H1 (cell line): ENCODE data around the gene TRAP1. TPM values are rescaled to one million over a fixed set of nuclear protein-coding genes. Genes with fewer than 3 reads are reported as not detected.

Experiments
- CTCF ChIA-PET: fragments of 300-600 bp; sonication (Branson Sonifier 250); formaldehyde crosslinking; loops from one replicate; lab custom pipeline; 2021; ENCODE audit not compliant: partially characterized antibody; lab: Charles Lee
- POLR2A ChIA-PET: fragments of 300-600 bp; sonication (Branson Sonifier 250); formaldehyde crosslinking; loops from one replicate; lab custom pipeline; 2021; ENCODE audit warnings: inconsistent platforms; ENCODE audit not compliant: partially characterized antibody; lab: Charles Lee
- DNase-seq, 2 experiments: peaks; one replicate each; pipeline versions ENCODE4 v3.0.0 to v3.0.0-alpha.2; 2010 to 2022; ENCODE audit warnings: low spot score in 2 of 2, low read depth in 1 of 2, mixed read lengths in 1 of 2
- FAIRE-seq: peaks from 2 replicates; lab custom pipeline; 2011; peaks lifted over from hg19 to GRCh38; lab: Jason Lieb, UNC
- H2AFZ ChIP-seq: 2 replicates; pipeline ENCODE4 v1.8.1; 2012; ENCODE audit warnings: low read length, inconsistent platforms
- H2AK5ac ChIP-seq: 2 replicates; pipeline ENCODE4 v1.6.1; 2013; ENCODE audit warnings: low read depth, low read length
- H2BK120ac ChIP-seq: replicated peaks from 2 replicates; pipeline ENCODE3; 2013; ENCODE audit warnings: low read depth, low read length, inconsistent platforms
- H2BK12ac ChIP-seq: 2 replicates; pipeline ENCODE4 v1.6.1; 2013; ENCODE audit warnings: low read depth, low read length
- H2BK15ac ChIP-seq: 2 replicates; pipeline ENCODE4 v1.6.1; 2013; ENCODE audit warnings: low read length
- H2BK20ac ChIP-seq: 2 replicates; pipeline ENCODE4 v1.6.1; 2013; ENCODE audit warnings: low read length
- H2BK5ac ChIP-seq: 2 replicates; pipeline ENCODE4 v1.6.1; 2013; ENCODE audit warnings: low read depth, low read length
- H3K14ac ChIP-seq: 2 replicates; pipeline ENCODE4 v1.6.1; 2013; ENCODE audit warnings: inconsistent platforms; ENCODE audit not compliant: insufficient read length
- H3K18ac ChIP-seq: 2 replicates; pipeline ENCODE4 v1.6.1; 2013; ENCODE audit warnings: low read length; ENCODE audit errors: extremely low read depth
- H3K23ac ChIP-seq: 2 replicates; pipeline ENCODE4 v1.6.1; 2013; ENCODE audit warnings: inconsistent platforms; ENCODE audit not compliant: insufficient read length
- H3K23me2 ChIP-seq: 2 replicates; pipeline ENCODE4 v1.6.1; 2013; ENCODE audit warnings: low read depth, low read length
- H3K27ac ChIP-seq: 2 replicates; pipeline ENCODE4 v1.6.1; 2011; ENCODE audit warnings: low read depth, low read length, inconsistent platforms
- H3K27me3 ChIP-seq, 4 experiments: replicated peaks in 1 of 4; 1 replicate in 1 of 4; 2 replicates in 3 of 4; pipeline versions ENCODE4 v1.6.1 to v1.8.1; 2011 to 2013; ENCODE audit warnings: low read length in 3 of 4, mild to moderate bottlenecking in 3 of 4, inconsistent platforms in 2 of 4, mixed read lengths in 2 of 4, moderate library complexity in 1 of 4; ENCODE audit not compliant: control insufficient read depth in 3 of 4, insufficient read depth in 3 of 4; ENCODE audit errors: extremely low read depth in 1 of 4
- H3K36me3 ChIP-seq, 4 experiments: 2 replicates each; pipeline versions ENCODE4 v1.6.1 to v1.8.1; 2011 to 2013; ENCODE audit warnings: mild to moderate bottlenecking in 4 of 4, low read length in 3 of 4, moderate library complexity in 2 of 4, control low read depth in 1 of 4, inconsistent platforms in 1 of 4; ENCODE audit not compliant: insufficient read depth in 4 of 4, control insufficient read depth in 2 of 4
- H3K4ac ChIP-seq: replicated peaks from 2 replicates; pipeline ENCODE3; 2013; ENCODE audit warnings: low read length, low read depth, mixed read lengths, inconsistent platforms; ENCODE audit not compliant: insufficient read length
- H3K4me1 ChIP-seq, 4 experiments: replicated peaks in 1 of 4; 1 replicate in 1 of 4; 2 replicates in 3 of 4; pipeline versions ENCODE4 v1.6.1 to v1.8.1; 2011 to 2013; ENCODE audit warnings: low read length in 3 of 4, inconsistent platforms in 2 of 4, mixed read lengths in 1 of 4; ENCODE audit not compliant: insufficient read depth in 4 of 4, control insufficient read depth in 3 of 4
- H3K4me2 ChIP-seq, 2 experiments: 2 replicates each; pipeline versions ENCODE4 v1.6.1 to v1.8.1; 2011 to 2013; ENCODE audit warnings: low read depth in 2 of 2, low read length in 2 of 2, control low read depth in 1 of 2, inconsistent platforms in 1 of 2, mild to moderate bottlenecking in 1 of 2; ENCODE audit not compliant: insufficient read depth in 1 of 2
- H3K4me3 ChIP-seq, 4 experiments: fragments of 200-600, 300-600 bp in 1 of 4; sonication (generic), shearing (Covaris generic), sonication (Bioruptor Twin) in 1 of 4; 2 replicates each; pipeline versions ENCODE4 v1.5.1 to v1.8.1; 2011 to 2016; ENCODE audit warnings: low read length in 4 of 4, low read depth in 3 of 4, control low read depth in 2 of 4, inconsistent platforms in 2 of 4, mild to moderate bottlenecking in 2 of 4, mixed read lengths in 1 of 4, moderate library complexity in 1 of 4; ENCODE audit not compliant: insufficient read depth in 2 of 4; ENCODE audit errors: extremely low read depth in 1 of 4
- H3K56ac ChIP-seq: replicated peaks from 2 replicates; pipeline ENCODE3; 2013; ENCODE audit warnings: low read depth, mild to moderate bottlenecking, mixed read lengths, low read length, inconsistent platforms; ENCODE audit not compliant: insufficient read length
- H3K79me1 ChIP-seq: 2 replicates; pipeline ENCODE4 v1.6.1; 2013; ENCODE audit warnings: low read depth, low read length, control low read depth
- H3K79me2 ChIP-seq, 2 experiments: 2 replicates each; pipeline versions ENCODE4 v1.6.1 to v1.8.1; 2012 to 2013; ENCODE audit warnings: low read length in 2 of 2, mild to moderate bottlenecking in 2 of 2, inconsistent platforms in 1 of 2; ENCODE audit not compliant: insufficient read depth in 2 of 2, control insufficient read depth in 1 of 2
- H3K9ac ChIP-seq, 4 experiments: replicated peaks in 1 of 4; 1 replicate in 1 of 4; 2 replicates in 3 of 4; pipeline versions ENCODE4 v1.6.1 to v1.8.1; 2011 to 2013; ENCODE audit warnings: low read depth in 3 of 4, low read length in 3 of 4, control low read depth in 2 of 4, mild to moderate bottlenecking in 2 of 4, moderate library complexity in 2 of 4, inconsistent platforms in 1 of 4; ENCODE audit errors: extremely low read depth in 1 of 4
- H3K9me3 ChIP-seq, 2 experiments: 2 replicates each; pipeline versions ENCODE4 v1.6.1 to v1.8.1; 2012 to 2013; ENCODE audit warnings: mild to moderate bottlenecking in 2 of 2, moderate library complexity in 2 of 2, control low read depth in 1 of 2, inconsistent platforms in 1 of 2, low read depth in 1 of 2, low read length in 1 of 2, mixed read lengths in 1 of 2; ENCODE audit not compliant: insufficient read depth in 2 of 2
- H4K20me1 ChIP-seq, 2 experiments: replicated peaks in 1 of 2; 2 replicates each; pipeline versions ENCODE3 to v1.8.1; 2011 to 2013; ENCODE audit warnings: inconsistent platforms in 2 of 2, low read length in 2 of 2, mild to moderate bottlenecking in 1 of 2; ENCODE audit not compliant: insufficient read depth in 2 of 2, control insufficient read depth in 1 of 2
- H4K5ac ChIP-seq: 2 replicates; pipeline ENCODE4 v1.6.1; 2013; ENCODE audit warnings: low read length, low read depth, mixed read lengths, inconsistent platforms; ENCODE audit not compliant: insufficient read length
- H4K8ac ChIP-seq: 2 replicates; pipeline ENCODE4 v1.8.0; 2013; ENCODE audit warnings: mild to moderate bottlenecking, moderate library complexity, low read length, inconsistent platforms; ENCODE audit not compliant: insufficient read depth; ENCODE audit errors: extremely low read depth
- H4K91ac ChIP-seq: replicated peaks from 2 replicates; pipeline ENCODE3; 2013; ENCODE audit warnings: low read length, mixed read lengths, inconsistent platforms; ENCODE audit not compliant: insufficient read length
- WGBS, 2 experiments: shearing (Covaris generic) in 1 of 2; methylation state at CpG; one replicate each; pipeline versions ENCODE4 v1.1.6 to v1.1.7; 2013 to 2015; ENCODE audit warnings: low lambda C conversion rate in 2 of 2, mixed read lengths in 2 of 2, inconsistent platforms in 1 of 2, low coverage in 1 of 2, missing lambda C conversion rate in 1 of 2; ENCODE audit not compliant: insufficient replicate concordance in 2 of 2, insufficient coverage in 1 of 2, insufficient read length in 1 of 2; ENCODE audit errors: extremely low coverage in 1 of 2, missing lambda C conversion rate in 1 of 2; 5-methylcytosine and 5-hydroxymethylcytosine counted together
- polyA plus RNA-seq, 7 experiments: library from polyadenylated mRNA; depleted of rRNA in 3 of 7; stranded (reverse) in 5 of 7; unstranded in 2 of 7; fragments of >200 nt in 5 of 7; fragments of 200-250 nt in 2 of 7; gene quantifications; 1 replicate in 5 of 7; 2 replicates in 1 of 7; 4 replicates in 1 of 7; pipeline versions ENCODE4 v1.2.1 to v1.2.3, GENCODE V29; 2011 to 2013; ENCODE audit warnings: missing spikeins in 2 of 7, mixed read lengths in 2 of 7
- total RNA-seq: library from RNA; stranded (reverse); fragmentation: NEBNext Ultra II Directional; extraction: Animal tissue kit (Norgen Biotek cat#: 25700); gene quantifications from 2 replicates; pipeline ENCODE4 v1.2.1, GENCODE V29; 2021

Gene TRAP1
- total and polyA plus RNA-seq, 2 of the 8 experiments (the other 6 are each of a cell fraction or from before 2014, with no cell fraction given): 215 to 283 TPM

DNA sequence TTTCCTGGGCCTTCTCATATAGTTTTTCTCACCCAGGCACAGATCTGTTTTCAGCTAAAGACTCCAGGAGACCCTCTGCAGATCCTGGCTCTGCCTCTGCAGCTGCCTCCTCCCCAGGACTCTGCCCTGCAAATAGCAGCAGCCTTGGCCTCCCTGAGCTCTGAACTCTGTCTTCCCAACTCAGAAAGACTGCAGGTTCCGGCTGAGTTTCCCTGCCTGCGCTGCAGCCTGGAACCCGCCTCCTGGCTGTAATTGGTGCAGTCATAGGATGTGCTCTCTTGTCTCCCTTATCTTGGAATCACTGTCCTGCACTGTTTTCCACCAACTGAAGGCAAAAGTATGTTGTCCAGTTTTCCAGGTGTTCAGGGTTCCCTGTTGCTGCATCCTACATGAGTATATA, 77.1 kb downstream of the TRAP1 start:
- POLR2A ChIA-PET: interaction anchor here (0.9 to 2.4 kb wide), 5 partner anchors 9 to 99 kb away, joined by 3 to 10 read pairs (median 4); partner anchors contain the start of genes DNASE1 and SLX4
- WGBS, 2 experiments: 84% methylated on average over 3 of the region's 3 CpGs; no CpG with 5 or more reads in 1 of the 2 experiments
- H3K23ac ChIP-seq: no peak overlapping the region
- H4K91ac ChIP-seq: no peak overlapping the region
- peaks cover 8 to 24% (median 15%) of the 10 kb centered on the region in 4 experiments for H3K4me1 ChIP-seq
- no peaks in the 10 kb centered on the region for H4K20me1 ChIP-seq
- H3K23me2 ChIP-seq: no peaks in the 10 kb centered on the region
- no peak overlapping the region for H2BK12ac ChIP-seq
- H2AK5ac ChIP-seq: no peak overlapping the region
- H2BK5ac ChIP-seq: no peak overlapping the region
- no peak overlapping the region for H3K4me2 ChIP-seq
- H3K56ac ChIP-seq: no peak overlapping the region
- peak overlapping the region; percentile 42; the same call in 1 of the 2 replicates for H3K18ac ChIP-seq
- no peak for FAIRE-seq
- no peak overlapping the region for H3K27ac ChIP-seq
- H3K9ac ChIP-seq: no peak overlapping the region
- no peak overlapping the region for H3K4ac ChIP-seq
- no peaks in the 10 kb centered on the region for H3K36me3 ChIP-seq
- H3K4me3 ChIP-seq: no peak overlapping the region
- no peak overlapping the region for H3K14ac ChIP-seq
- no peak overlapping the region for H2AFZ ChIP-seq
- H2BK15ac ChIP-seq: no peak overlapping the region
- H2BK120ac ChIP-seq: no peak overlapping the region
- no peaks in the 10 kb centered on the region for H3K79me2 ChIP-seq
- peaks cover 2% of the 10 kb centered on the region for H3K79me1 ChIP-seq
- H4K5ac ChIP-seq: no peak overlapping the region
- DNase-seq: peak in 1 of 2 experiments; percentile 39
- no peak overlapping the region for H2BK20ac ChIP-seq
- no peak overlapping the region for H4K8ac ChIP-seq
- CTCF ChIA-PET: interaction anchor here (0.6 to 2.4 kb wide), 6 partner anchors 9 to 36 kb away, joined by 3 to 10 read pairs (median 4); no protein-coding TSS in a partner anchor
- H3K9me3 ChIP-seq: no peaks in the 10 kb centered on the region
- H3K27me3 ChIP-seq: no peaks in the 10 kb centered on the region
